HL-60/S4 treated with phorbol 12-myristate 13-acetate at 8.2 ng/mL for 4 days and 3 days (cell line): ENCODE measurements around the gene SLC17A1.

Source experiments
- in situ Hi-C: fragments of 300-500 bp; cut with MboI; formaldehyde crosslinking; loops from 2 replicates; pipeline ENCODE4 v1.15.0; 2022; ENCODE audit warnings: low sequenced_read_pairs

The SLC17A1 gene

GRCh38 chr6:25832670-25833069 lies 818 bp upstream of the SLC17A1 start:
- in situ Hi-C loops = no loop called here

GRCh38 chr6:25832307-25832662 lies 433 bp upstream of the SLC17A1 start:
- in situ Hi-C loops = no loop called here

GRCh38 chr6:25830458-25830857 lies 1.4 kb downstream of the SLC17A1 start:
- in situ Hi-C loops = no loop called here

- in situ Hi-C loops = no loop called here
Measured at GRCh38 chr6:25829375-25829774, 2.5 kb downstream of the SLC17A1 start.

GRCh38 chr6:25821341-25821740 lies 10.5 kb downstream of the SLC17A1 start:
- in situ Hi-C loops = no loop called here

- in situ Hi-C loops = no loop called here
Measured at GRCh38 chr6:25816252-25816651, 15.6 kb downstream of the SLC17A1 start.

GRCh38 chr6:25815194-25815593 lies 16.7 kb downstream of the SLC17A1 start:
- in situ Hi-C loops = no loop called here

GRCh38 chr6:25804804-25805203 lies 27.0 kb downstream of the SLC17A1 start:
- in situ Hi-C loops = no loop called here

GRCh38 chr6:25801436-25801835 lies 30.4 kb downstream of the SLC17A1 start:
- in situ Hi-C loops = no loop called here

- in situ Hi-C loops = no loop called here
Measured at GRCh38 chr6:25794784-25795183, 37.1 kb downstream of the SLC17A1 start.

GRCh38 chr6:25793970-25794369 lies 37.9 kb downstream of the SLC17A1 start:
- in situ Hi-C loops = no loop called here

- in situ Hi-C loops = no loop called here
Measured at GRCh38 chr6:25792016-25792415, 39.8 kb downstream of the SLC17A1 start.

GRCh38 chr6:25789475-25789874 lies 42.4 kb downstream of the SLC17A1 start:
- in situ Hi-C loops = no loop called here

- in situ Hi-C loops = no loop called here
Measured at GRCh38 chr6:25788305-25788922, 43.4 kb downstream of the SLC17A1 start.

GRCh38 chr6:25787428-25787827 lies 44.4 kb downstream of the SLC17A1 start:
- in situ Hi-C loops = no loop called here

- in situ Hi-C loops = no loop called here
Measured at GRCh38 chr6:25781134-25781533, 50.7 kb downstream of the SLC17A1 start.

- in situ Hi-C loops = no loop called here
Measured at GRCh38 chr6:25777856-25778649, 53.8 kb downstream of the SLC17A1 start.

- in situ Hi-C loops = no loop called here
Measured at GRCh38 chr6:25777031-25777430, 54.8 kb downstream of the SLC17A1 start.

- in situ Hi-C loops = no loop called here
Measured at GRCh38 chr6:25774120-25774715, 57.6 kb downstream of the SLC17A1 start.

GRCh38 chr6:25769983-25770382 lies 61.9 kb downstream of the SLC17A1 start:
- in situ Hi-C loops = no loop called here

GRCh38 chr6:25768566-25768965 lies 63.3 kb downstream of the SLC17A1 start:
- in situ Hi-C loops = no loop called here

GRCh38 chr6:25764611-25765010 lies 67.2 kb downstream of the SLC17A1 start:
- in situ Hi-C loops = no loop called here
